ENCODE results near the gene SLC16A1. TPM values are rescaled to one million over a fixed set of nuclear protein-coding genes. Genes with fewer than 3 reads are reported as not detected.
"Not testable (repeated sequence)": the region's sequence is repeated elsewhere in the genome, so short reads cannot be mapped to it uniquely, and the experiment has no call there.

SLC16A1 gene
- total and polyA plus RNA-seq, 2 experiments from 2014 or later = 97.5 to 178 TPM

DNA sequence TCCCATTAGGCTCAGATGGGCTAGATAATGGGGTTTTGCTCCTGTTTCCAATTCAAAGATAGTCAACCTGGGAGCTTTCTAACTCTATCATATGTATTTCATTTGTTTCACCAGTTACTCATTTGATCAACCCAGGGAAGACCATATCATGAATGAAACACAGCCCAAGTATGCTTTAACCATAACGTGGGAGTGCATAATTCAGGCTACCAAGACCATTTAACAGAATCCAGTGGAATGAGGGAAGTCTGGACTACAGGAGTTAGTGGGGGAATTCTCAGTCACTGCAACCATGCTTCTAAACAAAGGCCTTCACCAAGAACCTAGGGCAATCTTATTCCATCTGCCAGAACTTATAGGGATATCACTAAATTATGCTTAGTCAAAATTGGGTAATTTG, 15.0 kb upstream of the SLC16A1 start:
- H3K27me3 ChIP-seq (replicated peaks; ENCODE audit: insufficient read depth) = no peaks in the 10 kb centered on the region
- no peak overlapping the region for H2AFZ ChIP-seq
- DNase-seq = peak; percentile 65
- H4K20me1 ChIP-seq (ENCODE audit: insufficient read depth) = no peaks in the 10 kb centered on the region
- H3F3A ChIP-seq (ENCODE audit: insufficient read depth) = peaks cover 8% of the 10 kb centered on the region; the same call in 1 of the 2 replicates
- no peak overlapping the region for H3K4me3 ChIP-seq
- no peak overlapping the region for H3K4me2 ChIP-seq (ENCODE audit: unreplicated experiment)
- peaks cover 10% of the 10 kb centered on the region; the same call in 1 of the 2 replicates for H3K4me1 ChIP-seq (ENCODE audit: insufficient read depth)
- H3K27ac ChIP-seq = 0 out of 2 replicates have a peak overlapping the region, but pooled peaks have one; percentile 12
- H3K9ac ChIP-seq = no peak overlapping the region
- H3K9me2 ChIP-seq (ENCODE audit: insufficient read depth) = no peaks in the 10 kb centered on the region
- H3K79me2 ChIP-seq (ENCODE audit: insufficient read depth) = peaks cover 36% of the 10 kb centered on the region
- H3K9me3 ChIP-seq (ENCODE audit: low read depth) = no peaks in the 10 kb centered on the region
- 29 to 31% methylated on average over 1 of the region's 1 CpG for WGBS, 2 experiments (ENCODE audit: low coverage in 1 of 2, low lambda C conversion rate in 2 of 2, missing lambda C conversion rate in 2 of 2)
- TF ChIP-seq EZH2phosphoT487 (IDR thresholded peaks at IDR 0.05; ENCODE audit: insufficient read depth, low read depth) (no peak), EZH2 (IDR thresholded peaks at IDR 0.05; ENCODE audit: insufficient read depth, poor library complexity, severe bottlenecking) (no peak)
- in situ Hi-C loops (cut with MboI) = no loop called here
- H3K36me3 ChIP-seq (ENCODE audit: low read depth) = peaks cover 22% of the 10 kb centered on the region

GRCh38 chr1:112964347-112964746, 8.4 kb upstream of the SLC16A1 start:
- WGBS, 2 experiments (ENCODE audit: low coverage in 1 of 2, low lambda C conversion rate in 2 of 2, missing lambda C conversion rate in 2 of 2) = 89 to 92% methylated on average over 4 of the region's 4 CpGs
- Histone ChIP-seq H3F3A (ENCODE audit: insufficient read depth) (no peaks in the 10 kb centered on the region; the same call in 1 of the 2 replicates), H4K20me1 (ENCODE audit: insufficient read depth) (no peaks in the 10 kb centered on the region), H3K36me3 (ENCODE audit: low read depth) (peaks cover 57% of the 10 kb centered on the region), H3K27ac (no peak overlapping the region), H3K9me2 (ENCODE audit: insufficient read depth) (no peaks in the 10 kb centered on the region), H3K9me3 (ENCODE audit: low read depth) (no peaks in the 10 kb centered on the region), H3K4me1 (ENCODE audit: insufficient read depth) (peaks cover 4% of the 10 kb centered on the region; the same call in 1 of the 2 replicates), H3K4me2 (ENCODE audit: unreplicated experiment) (no peak overlapping the region), H2AFZ (no peak overlapping the region), H3K27me3 (replicated peaks; ENCODE audit: insufficient read depth) (no peaks in the 10 kb centered on the region), H3K9ac (no peak overlapping the region), H3K4me3 (no peak overlapping the region), H3K79me2 (ENCODE audit: insufficient read depth) (peaks cover 83% of the 10 kb centered on the region)
- in situ Hi-C loops (cut with MboI) = no loop called here
- DNase-seq = no peak
- no peak for TF ChIP-seq EZH2phosphoT487 (IDR thresholded peaks at IDR 0.05; ENCODE audit: insufficient read depth, low read depth)
- no peak for TF ChIP-seq EZH2 (IDR thresholded peaks at IDR 0.05; ENCODE audit: insufficient read depth, poor library complexity, severe bottlenecking)

DNA sequence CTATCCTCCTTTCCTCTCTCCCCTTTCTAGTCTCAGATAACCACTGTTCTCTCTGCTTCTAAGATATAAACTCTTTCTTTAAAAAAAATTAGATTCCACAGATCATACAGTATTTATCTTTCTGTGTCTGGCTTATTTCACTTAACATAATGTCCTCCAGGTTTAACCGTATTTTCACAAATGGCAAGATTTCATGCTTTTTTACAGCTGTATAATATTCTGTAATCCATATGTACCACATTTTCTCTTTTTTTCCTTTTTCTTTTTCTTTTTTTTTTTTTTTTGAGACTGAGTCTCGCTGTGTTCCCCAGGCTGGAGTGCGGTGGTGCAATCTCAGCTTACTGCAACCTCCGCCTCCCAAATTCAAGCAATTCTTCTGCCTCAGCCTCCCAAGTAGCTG, 5.1 kb upstream of the SLC16A1 start:
- H2AFZ ChIP-seq = no peak overlapping the region
- H3K9ac ChIP-seq = no peak overlapping the region
- H3K27me3 ChIP-seq (replicated peaks; ENCODE audit: insufficient read depth) = no peaks in the 10 kb centered on the region
- H3K4me3 ChIP-seq = no peak overlapping the region
- no peaks in the 10 kb centered on the region; the same call in 1 of the 2 replicates for H3F3A ChIP-seq (ENCODE audit: insufficient read depth)
- H3K9me3 ChIP-seq (ENCODE audit: low read depth) = no peaks in the 10 kb centered on the region
- no peaks in the 10 kb centered on the region for H3K9me2 ChIP-seq (ENCODE audit: insufficient read depth)
- H3K36me3 ChIP-seq (ENCODE audit: low read depth) = peaks cover 39% of the 10 kb centered on the region
- no peak for DNase-seq
- no peaks in the 10 kb centered on the region for H4K20me1 ChIP-seq (ENCODE audit: insufficient read depth)
- peaks cover 17% of the 10 kb centered on the region for H3K4me1 ChIP-seq (ENCODE audit: insufficient read depth)
- WGBS, 2 experiments (ENCODE audit: low coverage in 1 of 2, low lambda C conversion rate in 2 of 2, missing lambda C conversion rate in 2 of 2) = 99 to 100% methylated on average over 1 to 4 of the region's 4 CpGs
- peaks cover 99% of the 10 kb centered on the region for H3K79me2 ChIP-seq (ENCODE audit: insufficient read depth)
- H3K4me2 ChIP-seq (ENCODE audit: unreplicated experiment) = no peak overlapping the region
- TF ChIP-seq EZH2 (IDR thresholded peaks at IDR 0.05; ENCODE audit: insufficient read depth, poor library complexity, severe bottlenecking) (no peak), EZH2phosphoT487 (IDR thresholded peaks at IDR 0.05; ENCODE audit: insufficient read depth, low read depth) (no peak)
- in situ Hi-C loops (cut with MboI) = no loop called here
- no peak overlapping the region for H3K27ac ChIP-seq

DNA sequence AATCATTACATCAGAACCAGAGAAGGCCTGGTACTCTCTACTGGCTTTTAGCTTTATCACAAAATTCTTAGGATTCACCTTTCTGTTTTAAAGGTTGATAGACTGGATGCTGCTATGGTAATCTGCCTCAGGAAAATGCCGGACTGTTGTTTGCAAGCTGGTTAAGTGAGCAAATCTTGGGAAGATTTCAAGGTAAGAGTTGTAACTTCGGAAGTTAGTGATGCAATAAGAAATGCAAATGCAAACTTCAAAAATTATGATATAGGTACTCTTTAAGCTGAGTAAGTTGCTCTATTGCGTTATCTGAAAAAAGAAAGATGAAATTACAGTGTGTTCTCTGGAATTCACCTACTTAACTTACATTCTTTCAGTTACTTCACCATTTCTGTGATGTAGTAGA, 4.4 kb upstream of the SLC16A1 start:
- H3K79me2 ChIP-seq (ENCODE audit: insufficient read depth) = peaks cover 98% of the 10 kb centered on the region
- WGBS, 2 experiments (ENCODE audit: low coverage in 1 of 2, low lambda C conversion rate in 2 of 2, missing lambda C conversion rate in 2 of 2) = 95 to 100% methylated on average over 3 of the region's 3 CpGs
- peak overlapping the region; percentile 18 for H3K4me2 ChIP-seq (ENCODE audit: unreplicated experiment)
- no peaks in the 10 kb centered on the region; the same call in 1 of the 2 replicates for H3F3A ChIP-seq (ENCODE audit: insufficient read depth)
- H4K20me1 ChIP-seq (ENCODE audit: insufficient read depth) = no peaks in the 10 kb centered on the region
- H2AFZ ChIP-seq = no peak overlapping the region
- peaks cover 39% of the 10 kb centered on the region for H3K36me3 ChIP-seq (ENCODE audit: low read depth)
- no peak for DNase-seq
- no peak overlapping the region for H3K27ac ChIP-seq
- no peak overlapping the region for H3K4me3 ChIP-seq
- peaks cover 17% of the 10 kb centered on the region for H3K4me1 ChIP-seq (ENCODE audit: insufficient read depth)
- TF ChIP-seq EZH2phosphoT487 (IDR thresholded peaks at IDR 0.05; ENCODE audit: insufficient read depth, low read depth) (no peak), EZH2 (IDR thresholded peaks at IDR 0.05; ENCODE audit: insufficient read depth, poor library complexity, severe bottlenecking) (no peak)
- in situ Hi-C loops (cut with MboI) = no loop called here
- no peaks in the 10 kb centered on the region for H3K9me2 ChIP-seq (ENCODE audit: insufficient read depth)
- H3K27me3 ChIP-seq (replicated peaks; ENCODE audit: insufficient read depth) = no peaks in the 10 kb centered on the region
- H3K9me3 ChIP-seq (ENCODE audit: low read depth) = no peaks in the 10 kb centered on the region
- no peak overlapping the region for H3K9ac ChIP-seq

DNA sequence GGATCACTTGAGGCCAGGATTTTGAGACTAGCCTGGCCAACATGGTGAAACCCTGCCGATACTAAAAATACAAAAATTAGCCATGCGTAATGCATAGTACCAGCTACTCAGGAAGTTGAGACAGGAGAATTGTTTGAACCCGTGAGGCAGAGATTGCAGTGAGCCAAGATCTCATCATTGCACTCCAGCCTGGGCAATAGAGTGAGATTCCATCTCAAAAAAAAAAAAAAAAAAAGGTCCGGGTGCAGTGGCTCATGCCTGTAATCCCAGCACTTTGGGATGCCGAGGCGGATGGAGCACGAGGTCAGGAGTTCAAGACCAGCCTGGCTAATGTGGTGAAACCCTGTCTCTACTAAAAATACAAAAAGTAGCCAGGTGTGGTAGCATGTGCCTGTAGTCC, 2.2 kb upstream of the SLC16A1 start:
- H3K36me3 ChIP-seq (ENCODE audit: low read depth) = peaks cover 23% of the 10 kb centered on the region
- WGBS, 2 experiments (ENCODE audit: low coverage in 1 of 2, low lambda C conversion rate in 2 of 2, missing lambda C conversion rate in 2 of 2) = 75 to 77% methylated on average over 7 of the region's 7 CpGs
- H3K9me2 ChIP-seq (ENCODE audit: insufficient read depth); H4K20me1 ChIP-seq (ENCODE audit: insufficient read depth); H2AFZ ChIP-seq; in situ Hi-C loops (cut with MboI); DNase-seq; H3K9me3 ChIP-seq (ENCODE audit: low read depth); H3K27me3 ChIP-seq (replicated peaks; ENCODE audit: insufficient read depth): not testable (repeated sequence)
- H3K4me1 ChIP-seq (ENCODE audit: insufficient read depth) = peaks cover 27% of the 10 kb centered on the region
- H3K27ac ChIP-seq = peak overlapping the region; percentile 96
- H3K4me3 ChIP-seq = peak overlapping the region; percentile 98
- peaks cover 19% of the 10 kb centered on the region for H3F3A ChIP-seq (ENCODE audit: insufficient read depth)
- peaks cover 98% of the 10 kb centered on the region for H3K79me2 ChIP-seq (ENCODE audit: insufficient read depth)
- H3K4me2 ChIP-seq (ENCODE audit: unreplicated experiment) = peak overlapping the region; percentile 94
- peak overlapping the region; percentile 97 for H3K9ac ChIP-seq

Data from GM23248 (cell line).